NCI-H1105 (cell line): Measurements from ENCODE around the gene COL19A1.

Experiments
- DNase-seq: peaks from one replicate; lab custom pipeline; 2025; lab: John Stamatoyannopoulos, UW

COL19A1 gene

GRCh38 chr6:70060680-70061079 is 194.3 kb downstream of the COL19A1 start:
- DNase-seq: no peak

DNA sequence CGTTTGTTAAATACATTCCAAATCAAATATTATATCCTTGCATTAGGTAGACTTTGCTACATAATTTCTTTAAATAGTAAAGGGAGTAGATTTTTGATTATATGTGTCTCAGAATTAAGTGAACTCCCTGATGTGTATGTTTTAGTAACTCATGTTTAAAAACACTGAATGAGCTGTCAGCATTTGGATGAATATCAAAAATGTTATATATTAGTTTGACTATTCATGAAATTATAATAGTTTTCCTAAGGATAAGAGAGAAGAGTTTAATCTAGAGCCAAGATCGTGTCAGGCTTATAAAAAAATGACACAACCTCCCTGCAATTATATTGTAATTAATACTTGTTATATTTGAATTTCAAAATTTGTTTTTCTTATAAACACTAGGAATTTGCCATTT is 195.2 kb downstream of the COL19A1 start:
- no peak for DNase-seq

DNA sequence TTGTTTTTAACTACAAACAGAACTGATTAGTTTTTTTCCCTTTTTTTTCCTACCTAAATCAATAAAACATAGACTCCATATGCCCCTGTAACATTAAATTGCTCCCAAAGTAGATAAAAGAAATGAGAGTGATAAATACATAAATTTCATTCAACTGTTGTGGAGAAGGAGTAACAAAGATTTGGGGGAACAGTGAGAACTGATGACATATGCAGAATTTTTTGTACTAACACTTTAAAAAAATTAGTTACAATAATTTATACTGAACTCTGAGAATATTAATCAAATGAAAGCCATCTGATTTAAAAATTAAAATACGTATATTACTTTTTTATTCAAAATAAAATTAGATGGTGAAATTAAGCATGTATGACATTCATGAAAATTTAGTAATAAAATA is 195.7 kb downstream of the COL19A1 start:
- DNase-seq: no peak

DNA sequence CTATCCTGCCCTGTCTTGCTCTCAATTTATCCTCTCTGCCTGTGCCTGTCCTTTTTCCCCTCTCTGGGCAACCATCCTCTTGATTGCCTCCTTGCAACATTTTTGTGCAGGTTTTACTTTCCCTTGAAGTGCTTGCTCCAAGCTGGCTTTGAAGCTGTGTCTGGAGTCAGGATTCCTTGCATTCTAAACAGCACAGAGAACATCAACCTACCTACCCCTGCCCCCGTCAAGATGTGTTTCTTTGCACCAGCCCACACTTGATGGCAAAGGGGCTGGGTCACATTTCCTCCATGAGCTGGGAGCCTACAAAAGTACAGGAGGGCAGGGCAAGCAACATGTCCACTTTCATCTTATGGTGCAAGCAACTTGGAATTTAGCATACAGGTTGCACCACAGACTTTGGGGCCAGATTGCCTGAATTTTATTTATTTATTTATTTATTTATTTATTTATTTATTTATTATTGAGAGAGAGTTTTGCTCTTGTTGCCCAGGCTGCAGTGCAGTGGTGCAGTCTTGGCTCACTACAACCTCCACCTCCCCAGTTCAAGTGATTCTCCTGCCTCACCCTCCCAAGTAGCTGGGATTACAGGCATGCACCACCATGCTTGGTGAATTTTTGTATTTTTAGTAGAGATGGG is 206.3 kb downstream of the COL19A1 start:
- no peak for DNase-seq

GRCh38 chr6:70073637-70074036 is 207.3 kb downstream of the COL19A1 start:
- no peak for DNase-seq

- no peak for DNase-seq
Observed at GRCh38 chr6:70079241-70079640, 212.9 kb downstream of the COL19A1 start.

DNA sequence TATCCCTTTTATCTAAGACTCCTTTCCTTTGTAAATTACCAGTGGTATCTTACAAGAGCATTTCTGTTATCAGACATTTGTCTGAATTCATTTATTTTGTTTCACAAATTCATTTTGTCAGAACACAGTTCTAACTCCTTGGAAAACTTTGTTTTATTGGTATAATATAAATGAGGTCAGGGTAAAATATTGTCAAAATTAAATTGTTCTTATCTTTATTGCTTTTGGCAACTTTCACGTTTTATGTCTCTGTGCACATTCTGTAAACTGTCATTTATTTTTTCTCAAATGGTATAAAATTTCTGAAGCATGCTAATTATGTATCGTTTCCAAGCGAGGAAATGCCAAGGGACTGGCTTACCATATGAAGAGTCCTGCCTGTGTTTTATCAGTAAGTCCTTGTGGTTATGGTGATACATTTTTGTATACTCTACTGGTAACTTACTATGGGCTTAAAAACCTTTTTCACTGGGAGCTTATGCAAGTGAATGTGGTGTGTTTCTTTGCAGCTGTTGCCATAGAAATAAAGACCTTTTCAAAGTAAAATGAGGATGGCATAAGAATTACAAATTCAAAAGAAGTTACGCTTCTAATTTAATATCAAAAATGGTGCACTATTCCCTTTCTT is 214.2 kb downstream of the COL19A1 start:
- DNase-seq: no peak

- no peak for DNase-seq
Observed at GRCh38 chr6:70082830-70083229, 216.5 kb downstream of the COL19A1 start.

- DNase-seq: no peak
Observed at GRCh38 chr6:70086806-70087205, 220.4 kb downstream of the COL19A1 start.

DNA sequence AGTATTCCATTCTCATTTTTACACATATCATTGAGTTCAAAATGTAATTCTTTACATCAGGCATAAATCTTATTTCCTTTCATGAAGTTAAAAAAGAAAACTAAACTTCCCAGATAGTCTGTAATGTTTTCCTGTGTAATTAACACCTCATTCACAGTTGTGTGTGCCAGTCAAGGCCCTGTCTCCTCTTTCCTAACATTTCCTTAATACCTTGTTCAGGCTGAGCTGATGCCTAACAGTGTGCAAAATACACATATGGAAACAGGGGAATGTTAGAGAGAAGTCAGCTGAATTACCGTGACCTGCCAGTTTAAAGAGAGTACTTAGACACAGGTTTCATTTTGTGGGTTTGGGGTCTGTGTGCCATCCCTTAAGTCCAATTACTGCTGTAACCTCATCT is 227.8 kb downstream of the COL19A1 start:
- no peak for DNase-seq

GRCh38 chr6:70099732-70100131 is 233.4 kb downstream of the COL19A1 start:
- no peak for DNase-seq

- no peak for DNase-seq
Observed at GRCh38 chr6:70103798-70104197, 237.4 kb downstream of the COL19A1 start.

DNA sequence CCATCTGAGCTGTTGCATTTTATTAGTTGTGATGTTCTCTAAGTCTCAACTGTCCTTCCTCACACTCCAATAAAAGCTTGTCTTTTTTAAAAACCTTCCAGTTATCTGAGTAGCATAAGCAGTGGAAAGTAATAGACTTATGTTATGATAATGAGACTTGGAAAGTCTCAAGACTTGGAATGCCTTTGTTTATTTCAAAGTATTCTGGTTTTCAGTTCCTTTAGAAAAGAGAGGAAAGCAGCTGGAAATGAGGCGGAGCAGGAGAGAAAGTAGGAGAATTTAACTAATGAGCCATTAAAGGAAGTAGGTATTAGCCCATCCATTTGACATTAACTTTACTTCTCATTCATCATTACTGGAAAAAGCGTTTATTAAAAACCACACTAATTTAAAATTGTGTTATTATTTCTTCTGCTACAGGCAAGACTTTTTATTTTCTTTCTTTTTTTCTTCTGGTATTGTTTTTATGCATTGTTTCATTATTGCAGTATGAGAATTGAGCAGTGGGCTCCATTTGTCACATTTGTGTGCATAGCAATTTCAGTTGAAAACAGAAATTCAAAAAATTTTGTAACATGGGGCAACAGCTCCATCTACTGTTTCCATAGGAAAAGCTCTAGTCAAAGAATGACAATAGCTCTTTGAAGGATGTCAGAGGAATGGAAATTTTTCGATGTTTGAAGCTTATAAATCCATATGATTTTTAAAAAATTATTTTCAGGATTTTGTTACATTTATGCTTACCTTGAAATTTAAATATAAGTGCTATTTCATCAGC is 241.7 kb downstream of the COL19A1 start:
- peak; percentile 44 for DNase-seq

DNA sequence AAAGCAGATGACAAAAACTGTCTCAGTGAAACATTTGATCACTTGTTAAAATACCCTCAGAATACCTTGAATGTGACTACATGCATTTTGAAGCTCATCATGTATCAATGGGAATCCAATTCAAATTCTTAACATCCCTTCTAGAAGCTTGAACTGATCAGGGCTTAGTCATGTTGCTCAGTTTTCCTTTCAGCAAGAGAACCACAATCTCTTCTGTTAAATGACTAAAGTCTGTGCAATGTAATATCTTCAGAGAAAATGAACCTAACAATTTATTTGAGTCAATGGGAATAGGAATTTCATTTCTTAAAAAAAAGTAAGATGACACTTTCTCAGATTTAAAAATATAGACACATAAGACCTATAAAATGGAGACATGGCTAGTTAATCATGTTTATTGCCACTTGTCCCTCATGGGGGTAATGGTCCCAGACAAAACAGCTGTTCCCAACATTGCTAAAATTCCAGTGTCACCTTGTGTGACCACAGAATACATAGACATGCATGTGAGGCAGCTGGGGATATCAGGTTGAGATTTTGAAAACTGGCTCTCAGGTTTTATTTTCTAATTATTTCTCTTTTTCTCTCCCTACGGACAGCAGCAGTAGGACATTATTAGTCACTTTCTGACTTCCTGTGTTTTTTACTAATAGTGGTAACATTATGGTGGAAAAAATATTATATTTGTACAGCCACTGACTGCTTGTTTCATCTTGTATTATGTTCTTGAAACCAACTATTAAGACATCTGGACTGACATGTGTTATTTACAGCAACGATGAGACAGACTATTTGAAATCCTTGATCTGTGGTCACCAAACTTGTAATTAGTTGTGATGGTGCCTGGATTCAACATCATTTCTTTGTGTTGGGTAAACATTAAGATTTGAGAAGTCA is 244.0 kb downstream of the COL19A1 start:
- no peak for DNase-seq

DNA sequence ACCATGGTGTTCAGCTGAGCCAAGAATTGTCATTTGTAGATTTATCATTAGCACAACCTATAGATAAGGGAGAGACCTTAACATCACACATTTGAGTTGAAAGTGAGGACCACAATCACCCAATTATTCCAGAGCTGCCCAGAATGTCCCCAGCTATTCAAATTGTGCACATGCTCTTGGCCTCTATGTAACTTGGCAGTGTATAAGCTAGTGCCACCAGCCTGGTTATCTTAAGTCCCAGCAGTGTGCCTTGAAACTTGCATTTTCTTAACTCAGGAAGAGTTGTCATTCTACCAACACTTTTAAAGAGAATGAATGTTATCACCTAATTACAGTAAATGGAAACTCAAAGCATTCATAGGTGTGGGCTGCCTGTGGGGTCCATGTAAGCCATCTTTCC is 245.4 kb downstream of the COL19A1 start:
- DNase-seq: no peak

GRCh38 chr6:70112716-70113115 is 246.4 kb downstream of the COL19A1 start:
- no peak for DNase-seq

GRCh38 chr6:70113171-70113570 is 246.8 kb downstream of the COL19A1 start:
- DNase-seq: no peak

DNA sequence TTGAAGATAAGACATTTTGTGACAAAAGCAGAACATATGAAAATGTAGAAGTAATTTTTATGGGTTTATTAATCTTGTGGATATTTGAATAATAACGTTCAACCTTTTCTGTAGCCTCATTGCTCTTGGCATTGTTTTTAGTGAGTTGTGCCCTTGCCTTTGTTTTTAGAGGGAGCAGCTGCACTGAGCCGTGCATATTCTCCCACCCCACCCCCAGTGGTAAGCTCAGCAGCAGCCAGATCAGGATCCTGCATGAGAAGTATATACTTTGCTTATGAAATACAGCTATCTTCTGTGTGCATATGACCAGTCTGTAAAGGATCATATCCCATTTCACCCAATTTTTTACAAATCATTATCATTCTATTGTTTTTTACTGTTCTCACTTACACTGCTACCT is 252.3 kb downstream of the COL19A1 start:
- DNase-seq: no peak

- no peak for DNase-seq
Observed at GRCh38 chr6:70119218-70119835, 253.0 kb downstream of the COL19A1 start.

- DNase-seq: no peak
Observed at GRCh38 chr6:70124443-70124842, 258.1 kb downstream of the COL19A1 start.

DNA sequence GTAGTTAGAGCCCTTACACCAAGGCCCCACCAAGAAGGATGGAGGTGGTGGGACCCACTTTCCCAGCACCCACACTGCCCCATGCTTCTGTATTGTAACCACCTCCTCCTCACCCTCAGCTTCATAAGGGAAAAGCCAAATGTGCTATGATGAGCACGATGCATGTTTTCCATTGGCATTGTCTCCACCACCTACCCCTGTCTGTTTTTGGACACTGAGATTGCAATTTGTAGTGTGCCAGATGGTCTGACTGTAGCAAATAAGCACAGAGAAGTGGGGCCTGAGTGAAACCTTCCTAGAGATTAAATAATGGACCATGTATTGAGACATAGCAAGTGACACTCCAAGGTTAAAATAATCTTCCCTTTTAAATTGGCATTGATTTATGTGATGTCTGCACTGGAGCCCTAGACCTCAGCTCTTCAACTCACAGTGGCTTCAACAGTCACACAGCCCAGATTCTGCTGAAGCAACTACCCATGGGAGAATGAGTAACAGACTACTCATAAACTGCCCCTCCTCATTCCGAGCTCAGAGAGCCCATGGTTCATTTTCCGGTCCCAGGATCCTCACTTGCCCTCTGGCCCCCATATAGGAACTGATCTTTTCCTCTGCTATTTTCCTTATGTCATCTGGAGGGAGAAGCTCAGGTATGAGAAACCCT is 258.7 kb downstream of the COL19A1 start:
- DNase-seq: no peak
